H9 (cell line): Measurements from ENCODE around the gene CDHR5. TPM values are rescaled to one million over a fixed set of nuclear protein-coding genes. Genes with fewer than 3 reads are reported as not detected.
A peak's percentile ranks its signal among the peaks of the same experiment; 100 is the strongest.

Experiments used
- DNase-seq: peaks from one replicate; pipeline ENCODE4 v3.0.0-alpha.2; 2017
- H2AFZ ChIP-seq: one replicate; pipeline ENCODE4 v1.6.1; 2013; ENCODE audit warnings: mild to moderate bottlenecking, low read length, control low read depth, moderate library complexity
- H2AK5ac ChIP-seq: 2 replicates; pipeline ENCODE4 v1.6.1; 2013; ENCODE audit warnings: low read length, control low read depth, mixed read lengths; ENCODE audit not compliant: insufficient read length
- H2BK120ac ChIP-seq: one replicate; pipeline ENCODE4 v1.6.1; 2013; ENCODE audit warnings: low read depth, mild to moderate bottlenecking, low read length, control low read depth, inconsistent platforms; ENCODE audit not compliant: poor library complexity, severe bottlenecking
- H2BK12ac ChIP-seq: 2 replicates; pipeline ENCODE4 v1.6.1; 2013; ENCODE audit warnings: low read length, control low read depth, mixed read lengths, low read depth; ENCODE audit not compliant: insufficient read length
- H2BK15ac ChIP-seq: 2 replicates; pipeline ENCODE4 v1.6.1; 2013; ENCODE audit warnings: low read depth, low read length, control low read depth
- H2BK20ac ChIP-seq: one replicate; pipeline ENCODE4 v1.6.1; 2013; ENCODE audit warnings: low read depth, mild to moderate bottlenecking, low read length, control low read depth, inconsistent platforms; ENCODE audit not compliant: poor library complexity, severe bottlenecking
- H2BK5ac ChIP-seq: 2 replicates; pipeline ENCODE4 v1.6.1; 2013; ENCODE audit warnings: low read length, control low read depth, mixed read lengths; ENCODE audit not compliant: insufficient read length
- H3K14ac ChIP-seq: 2 replicates; pipeline ENCODE4 v1.6.1; 2013; ENCODE audit warnings: low read length, control low read depth; ENCODE audit not compliant: insufficient read depth
- H3K18ac ChIP-seq: 2 replicates; pipeline ENCODE4 v1.6.1; 2013; ENCODE audit warnings: low read depth, mild to moderate bottlenecking, mixed read lengths, low read length, control low read depth; ENCODE audit not compliant: insufficient read length
- H3K23ac ChIP-seq: 2 replicates; pipeline ENCODE4 v1.6.1; 2013; ENCODE audit warnings: low read length, control low read depth, mixed read lengths, low read depth; ENCODE audit not compliant: insufficient read length
- H3K23me2 ChIP-seq: 2 replicates; pipeline ENCODE4 v1.6.1; 2013; ENCODE audit warnings: low read depth, mild to moderate bottlenecking, mixed read lengths, low read length, control low read depth; ENCODE audit not compliant: insufficient read length, poor library complexity, severe bottlenecking
- H3K27ac ChIP-seq: 2 replicates; pipeline ENCODE4 v1.5.1; 2013; ENCODE audit warnings: low read length, control low read depth, mixed read lengths, low read depth; ENCODE audit not compliant: insufficient read length
- H3K27me3 ChIP-seq: 2 replicates; pipeline ENCODE4 v1.6.1; 2013; ENCODE audit warnings: low read length, control low read depth, inconsistent platforms; ENCODE audit not compliant: insufficient read depth
- H3K4ac ChIP-seq: 2 replicates; pipeline ENCODE4 v1.6.1; 2013; ENCODE audit warnings: low read depth, mild to moderate bottlenecking, control low read depth, inconsistent platforms, low read length, moderate library complexity
- H3K4me1 ChIP-seq: 2 replicates; pipeline ENCODE4 v1.6.1; 2013; ENCODE audit warnings: low read length, control low read depth, inconsistent platforms; ENCODE audit not compliant: insufficient read depth
- H3K4me2 ChIP-seq: 2 replicates; pipeline ENCODE4 v1.6.1; 2013; ENCODE audit warnings: low read length, control low read depth, mixed read lengths; ENCODE audit not compliant: insufficient read length, insufficient read depth
- H3K56ac ChIP-seq: 2 replicates; pipeline ENCODE4 v1.6.1; 2013; ENCODE audit warnings: low read depth, mild to moderate bottlenecking, mixed read lengths, low read length, control low read depth; ENCODE audit not compliant: insufficient read length
- H3K79me1 ChIP-seq: 2 replicates; pipeline ENCODE4 v1.6.1; 2013; ENCODE audit warnings: low read depth, mild to moderate bottlenecking, moderate library complexity, low read length, control low read depth, inconsistent platforms; ENCODE audit not compliant: insufficient read depth, poor library complexity, severe bottlenecking
- H3K79me2 ChIP-seq: 2 replicates; pipeline ENCODE4 v1.6.1; 2013; ENCODE audit warnings: low read length, control low read depth, inconsistent platforms; ENCODE audit not compliant: insufficient read depth
- H3K9ac ChIP-seq: 2 replicates; pipeline ENCODE4 v1.6.1; 2013; ENCODE audit warnings: low read length, control low read depth, mixed read lengths; ENCODE audit not compliant: insufficient read length; ENCODE audit errors: extremely low read depth
- H3K9me3 ChIP-seq: one replicate; pipeline ENCODE4 v1.6.1; 2013; ENCODE audit warnings: low read depth, low read length, inconsistent platforms; ENCODE audit not compliant: control insufficient read depth
- H3T11ph ChIP-seq: one replicate; pipeline ENCODE4 v1.6.1; 2013; ENCODE audit warnings: mild to moderate bottlenecking, low read length, control low read depth, inconsistent platforms
- H4K20me1 ChIP-seq: one replicate; pipeline ENCODE4 v1.6.1; 2013; ENCODE audit not compliant: control insufficient read depth, insufficient read length, insufficient read depth
- H4K5ac ChIP-seq: 2 replicates; pipeline ENCODE4 v1.6.1; 2013; ENCODE audit warnings: low read depth, mild to moderate bottlenecking, mixed read lengths, low read length, control low read depth; ENCODE audit not compliant: insufficient read length
- H4K8ac ChIP-seq: replicated peaks from 2 replicates; pipeline ENCODE4 v1.6.1; 2013; ENCODE audit warnings: low read length, control low read depth, mixed read lengths, low read depth; ENCODE audit not compliant: insufficient read length
- H4K91ac ChIP-seq: 2 replicates; pipeline ENCODE4 v1.6.1; 2013; ENCODE audit warnings: low read depth, mild to moderate bottlenecking, moderate library complexity, mixed read lengths, low read length, control low read depth; ENCODE audit not compliant: insufficient read length
- H3K27ac Mint-ChIP-seq, 3 experiments: 2 replicates in 2 of 3; 3 replicates in 1 of 3; pipeline ENCODE4 v1.8.0; 2020 to 2021; ENCODE audit warnings: mixed read lengths in 3 of 3, mild to moderate bottlenecking in 1 of 3, moderate library complexity in 1 of 3
- H3K27me3 Mint-ChIP-seq: 2 replicates; pipeline ENCODE4 v1.8.0; 2021; ENCODE audit warnings: low read depth, mild to moderate bottlenecking, moderate library complexity, mixed read lengths
- H3K36me3 Mint-ChIP-seq, 3 experiments: 2 replicates in 2 of 3; 3 replicates in 1 of 3; pipeline ENCODE4 v1.8.0; 2020 to 2021; ENCODE audit warnings: low read depth in 3 of 3, mixed read lengths in 3 of 3; ENCODE audit not compliant: insufficient read depth in 1 of 3
- H3K4me1 Mint-ChIP-seq, 2 experiments: 2 replicates each; pipeline ENCODE4 v1.8.0; 2020; ENCODE audit warnings: mixed read lengths in 2 of 2
- H3K4me3 Mint-ChIP-seq, 2 experiments: 2 replicates in 1 of 2; 3 replicates in 1 of 2; pipeline ENCODE4 v1.8.0; 2020 to 2021; ENCODE audit warnings: mild to moderate bottlenecking in 2 of 2, mixed read lengths in 2 of 2, moderate library complexity in 1 of 2
- H3K9me3 Mint-ChIP-seq, 2 experiments: 2 replicates in 1 of 2; 3 replicates in 1 of 2; pipeline ENCODE4 v1.8.0; 2020; ENCODE audit warnings: mild to moderate bottlenecking in 2 of 2, mixed read lengths in 2 of 2, moderate library complexity in 1 of 2
- CTCF ChIP-seq: fragments of 200-600 bp; sonication (generic); conservative IDR thresholded peaks from 3 replicates; pipeline ENCODE4 v1.8.0; 2021; ENCODE audit warnings: antibody characterized with exemption, mild to moderate bottlenecking
- WGBS: extraction: QIAGEN DNeasy Blood & Tissue Kit; methylation state at CpG from one replicate; pipeline ENCODE4 v1.1.7; 2013; ENCODE audit warnings: missing lambda C conversion rate, low lambda C conversion rate, mixed read lengths; ENCODE audit not compliant: insufficient read length; ENCODE audit errors: extremely low coverage; 5-methylcytosine and 5-hydroxymethylcytosine counted together
- total RNA-seq: library from RNA; stranded (reverse); gene quantifications from 2 replicates; pipeline ENCODE4 v1.2.1, GENCODE V29; 2021

CDHR5 gene
- total RNA-seq, 1 experiment from 2014 or later = not detected

- H3K27me3 ChIP-seq = peaks cover 6% of the 10 kb centered on the region; the same call in 1 of the 2 replicates
- Mint-ChIP-seq H3K9me3 (no peaks in the 10 kb centered on the region; a peak in 1 of 5 replicates), H3K27ac (no peak overlapping the region), H3K4me1 (peaks cover 9 to 24% of the 10 kb centered on the region in 2 experiments), H3K36me3 (peaks cover 0 to under 1% (median 0%) of the 10 kb centered on the region in 3 experiments; a peak in 3 of 7 replicates), H3K27me3 (peaks cover 28% of the 10 kb centered on the region), H3K4me3 (peak overlapping the region in 1 of 2 experiments; percentile 27; a peak in 2 of 5 replicates)
- H3K4me1 ChIP-seq = no peaks in the 10 kb centered on the region
- H3K14ac ChIP-seq = no peak overlapping the region
- H3K27ac ChIP-seq = no peak overlapping the region
- no peak overlapping the region for H2BK20ac ChIP-seq
- H2BK120ac ChIP-seq = no peak overlapping the region
- peak overlapping the region; percentile 40 for H3K4me2 ChIP-seq
- no peak overlapping the region for H2BK5ac ChIP-seq
- WGBS = no CpG with 5 or more reads among the region's 28 CpGs
- no peak overlapping the region for H3K18ac ChIP-seq
- no peaks in the 10 kb centered on the region for H3K23me2 ChIP-seq
- H2BK15ac ChIP-seq = no peak overlapping the region
- no peak overlapping the region for H3K56ac ChIP-seq
- no peaks in the 10 kb centered on the region for H3K9me3 ChIP-seq
- no peak overlapping the region for H3K23ac ChIP-seq
- H2AFZ ChIP-seq = no peak overlapping the region
- H3K79me1 ChIP-seq = no peaks in the 10 kb centered on the region
- H3T11ph ChIP-seq = no peak overlapping the region
- H4K8ac ChIP-seq = no peak overlapping the region
- H4K5ac ChIP-seq = no peak overlapping the region
- no peaks in the 10 kb centered on the region for H4K20me1 ChIP-seq
- no peak for TF ChIP-seq CTCF
- H2BK12ac ChIP-seq = no peak overlapping the region
- no peak overlapping the region for H4K91ac ChIP-seq
- H2AK5ac ChIP-seq = no peak overlapping the region
- no peak overlapping the region for H3K9ac ChIP-seq
- H3K4ac ChIP-seq = no peak overlapping the region
- no peaks in the 10 kb centered on the region for H3K79me2 ChIP-seq
- DNase-seq = no peak
Observed at GRCh38 chr11:627308-627576, 2.5 kb upstream of the CDHR5 start.
